ENCODE data around the gene FAM3A. TPM values are rescaled to one million over a fixed set of nuclear protein-coding genes. Genes with fewer than 3 reads are reported as not detected.
A peak's percentile ranks its signal among the peaks of the same experiment; 100 is the strongest.

The FAM3A gene
- total and polyA plus RNA-seq, 7 experiments from 2014 or later: 22.2 to 63.7 (median 43.0) TPM

- H3K4me3 Mint-ChIP-seq: peak overlapping the region in 8 of 10 donors; percentile 5 to 90 (median 77)
- intact Hi-C loops (cut with micrococcal nuclease): no loop called here
- Histone ChIP-seq H3K9me3 (ENCODE audit: control insufficient read depth in 2 of 3, low read length in 3 of 3) (no peaks in the 10 kb centered on the region), H3K4me1 (ENCODE audit: control insufficient read depth in 2 of 2, insufficient read depth in 2 of 2, low read length in 2 of 2) (peaks cover 0 to 10% of the 10 kb centered on the region in 2 donors), H3K36me3 (ENCODE audit: control insufficient read depth in 2 of 3, insufficient read depth in 3 of 3, low read length in 3 of 3) (peaks cover 0 to 6% (median 4%) of the 10 kb centered on the region in 3 experiments), H3K27ac (ENCODE audit: low read depth, low read length) (no peak overlapping the region), H3K27me3 (ENCODE audit: control insufficient read depth in 2 of 2, insufficient read depth in 2 of 2, low read length in 2 of 2) (no peaks in the 10 kb centered on the region), H3K4me3 (ENCODE audit: low read length) (no peak overlapping the region)
- H3K4me1 Mint-ChIP-seq: peaks cover 0 to 33% (median 17%) of the 10 kb centered on the region in 7 donors
- no peaks in the 10 kb centered on the region for H3K9me3 Mint-ChIP-seq
- ATAC-seq: no peak
- H3K27ac Mint-ChIP-seq: peak overlapping the region in 5 of 9 donors; percentile 24 to 91 (median 67)
- no peak for DNase-seq
- CTCF ChIA-PET: interaction anchor here (0.7 kb wide), 1 partner anchor 562 kb away, joined by 3 read pairs; no protein-coding TSS in a partner anchor
- H3K27me3 Mint-ChIP-seq: no peaks in the 10 kb centered on the region
- H3K36me3 Mint-ChIP-seq: peaks cover 0 to 2% (median 0%) of the 10 kb centered on the region in 5 donors
- POLR2A ChIA-PET: interaction anchor here (0.5 to 7.0 kb wide), 9 partner anchors 11 to 390 kb away, joined by 3 to 69 read pairs (median 13); partner anchors contain the start of genes FAM3A, PLXNA3 and RPL10
Observed at GRCh38 chrX:154488336-154489075, 27.5 kb downstream of the FAM3A start.

- Mint-ChIP-seq H3K9me3 (no peaks in the 10 kb centered on the region), H3K36me3 (peaks cover 0 to 4% (median 0%) of the 10 kb centered on the region in 5 donors), H3K27me3 (no peaks in the 10 kb centered on the region), H3K4me1 (peaks cover 0 to 35% (median 17%) of the 10 kb centered on the region in 7 donors), H3K27ac (peak overlapping the region in 7 of 9 donors; percentile 24 to 88 (median 59)), H3K4me3 (peak overlapping the region in 9 of 10 donors; percentile 5 to 88 (median 73))
- Histone ChIP-seq H3K4me3 (ENCODE audit: low read length) (no peak overlapping the region), H3K27ac (ENCODE audit: low read depth, low read length) (peak overlapping the region; percentile 72), H3K27me3 (ENCODE audit: control insufficient read depth in 2 of 2, insufficient read depth in 2 of 2, low read length in 2 of 2) (no peaks in the 10 kb centered on the region), H3K4me1 (ENCODE audit: control insufficient read depth in 2 of 2, insufficient read depth in 2 of 2, low read length in 2 of 2) (peaks cover 0 to 10% of the 10 kb centered on the region in 2 donors), H3K36me3 (ENCODE audit: control insufficient read depth in 2 of 3, insufficient read depth in 3 of 3, low read length in 3 of 3) (peaks cover 0 to 6% (median 4%) of the 10 kb centered on the region in 3 experiments), H3K9me3 (ENCODE audit: control insufficient read depth in 2 of 3, low read length in 3 of 3) (no peaks in the 10 kb centered on the region)
- intact Hi-C loops (cut with micrococcal nuclease): no loop called here
- no peak for ATAC-seq
- no peak for DNase-seq
- ChIA-PET CTCF (interaction anchor here (0.7 kb wide), 1 partner anchor 561 kb away, joined by 3 read pairs; no protein-coding TSS in a partner anchor), POLR2A (interaction anchor here (0.5 to 7.0 kb wide), 9 partner anchors 11 to 140 kb away, joined by 3 to 69 read pairs (median 4); partner anchors contain the start of genes FAM3A, PLXNA3, RPL10 and TAFAZZIN)
Observed at GRCh38 chrX:154487518-154488290, 28.3 kb downstream of the FAM3A start.

DNA sequence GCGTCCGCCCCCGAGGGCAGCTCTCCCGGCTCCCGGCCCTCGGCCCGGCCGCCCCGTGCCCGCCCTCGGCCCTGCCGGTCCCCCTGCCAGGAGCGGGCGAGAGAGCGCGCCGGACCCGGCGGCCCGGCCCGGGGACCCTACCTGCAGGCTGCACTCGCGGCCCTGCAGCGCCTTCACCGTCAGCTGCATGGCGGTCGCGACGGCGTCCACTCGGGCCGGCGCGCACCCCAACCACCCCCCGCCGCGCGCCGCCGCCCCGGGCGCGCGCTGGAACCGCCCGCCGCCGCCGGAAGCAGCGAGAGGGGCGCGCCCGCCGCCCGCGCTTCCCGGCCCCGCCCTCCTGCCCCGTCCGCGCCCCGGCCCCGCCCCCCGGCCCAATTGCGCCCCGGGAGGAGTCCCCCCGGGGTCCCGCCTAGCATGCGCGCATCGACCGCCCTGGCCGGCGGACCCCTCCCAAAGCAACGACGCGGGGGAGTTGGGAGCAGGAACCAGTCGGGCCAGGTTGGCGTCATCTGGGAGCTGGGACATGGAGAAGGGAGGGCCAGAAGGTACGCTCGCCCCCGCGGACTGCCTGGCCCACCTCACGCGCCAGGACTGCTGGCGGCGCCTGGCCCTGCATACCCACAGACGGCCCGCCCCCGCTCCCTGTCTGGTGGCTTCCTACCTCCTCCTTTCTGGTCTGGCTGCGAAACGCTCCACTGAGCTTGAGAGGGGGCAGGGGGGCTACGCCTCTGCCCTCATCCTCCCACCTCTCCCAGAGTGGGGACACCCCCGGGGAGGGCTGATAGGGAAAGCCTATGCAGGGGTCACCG is 29.4 kb downstream of the FAM3A start, which contains the start of gene UBL4A:
TSS of gene UBL4A (minus strand) at position 220 of the 812 bp plus-strand sequence. CDS start at position 189, 31 bp downstream.
- ChIA-PET CTCF (interaction anchor here (0.6 kb wide), 2 partner anchors 76 to 557 kb away, joined by 3 read pairs; no protein-coding TSS in a partner anchor), POLR2A (interaction anchor here (1.0 to 7.0 kb wide), 9 partner anchors 10 to 515 kb away, joined by 3 to 69 read pairs (median 4); partner anchors contain the start of genes FAM3A, FAM50A, HCFC1 and PLXNA3)
- Histone ChIP-seq H3K9me3 (ENCODE audit: control insufficient read depth in 2 of 3, low read length in 3 of 3) (no peaks in the 10 kb centered on the region), H3K27ac (ENCODE audit: low read depth, low read length) (peak within 1 kb of the TSS; percentile 72), H3K27me3 (ENCODE audit: control insufficient read depth in 2 of 2, insufficient read depth in 2 of 2, low read length in 2 of 2) (no peaks in the 10 kb centered on the region), H3K4me3 (ENCODE audit: low read length) (peak within 1 kb of the TSS; percentile 37), H3K36me3 (ENCODE audit: control insufficient read depth in 2 of 3, insufficient read depth in 3 of 3, low read length in 3 of 3) (peaks cover 0 to 6% (median 4%) of the 10 kb centered on the region in 3 experiments), H3K4me1 (ENCODE audit: control insufficient read depth in 2 of 2, insufficient read depth in 2 of 2, low read length in 2 of 2) (peaks cover 0 to 10% of the 10 kb centered on the region in 2 donors)
- intact Hi-C loops (cut with micrococcal nuclease): loop anchor here (1.0 kb wide), 2 partner anchors 29 to 30 kb away; partner anchors contain the start of gene FAM3A (in 1 of the 2)
- H3K4me3 Mint-ChIP-seq: peak within 1 kb of the TSS; percentile 61 to 89 (median 78)
- H3K4me1 Mint-ChIP-seq: peaks cover 5 to 38% (median 17%) of the 10 kb centered on the region in 7 donors
- H3K27ac Mint-ChIP-seq: peak within 1 kb of the TSS in 8 of 9 donors; percentile 28 to 88 (median 66)
- H3K9me3 Mint-ChIP-seq: no peaks in the 10 kb centered on the region
- DNase-seq: peak in 7 of 9 donors; percentile 33 to 76 (median 40)
- peaks cover 0 to 4% (median 0%) of the 10 kb centered on the region in 5 donors for H3K36me3 Mint-ChIP-seq
- H3K27me3 Mint-ChIP-seq: no peaks in the 10 kb centered on the region
- peak; percentile 36 for ATAC-seq

- ChIA-PET CTCF (no interaction called here), POLR2A (interaction anchor here (0.9 to 7.0 kb wide), 5 partner anchors 9 to 88 kb away, joined by 3 to 69 read pairs (median 8); partner anchors contain the start of genes FAM3A, FAM50A and RPL10)
- ATAC-seq: no peak
- H3K4me1 ChIP-seq (ENCODE audit: control insufficient read depth in 2 of 2, insufficient read depth in 2 of 2, low read length in 2 of 2): peaks cover 0 to 10% of the 10 kb centered on the region in 2 donors
- Mint-ChIP-seq H3K9me3 (no peaks in the 10 kb centered on the region), H3K27ac (no peak overlapping the region), H3K36me3 (peaks cover 0 to 4% (median 0%) of the 10 kb centered on the region in 5 donors), H3K4me3 (peak overlapping the region in 7 of 10 donors; percentile 30 to 88 (median 56)), H3K4me1 (peaks cover 5 to 38% (median 17%) of the 10 kb centered on the region in 7 donors), H3K27me3 (no peaks in the 10 kb centered on the region)
- DNase-seq: peak in 6 of 9 donors; percentile 22 to 44 (median 30)
- no peaks in the 10 kb centered on the region for H3K9me3 ChIP-seq (ENCODE audit: control insufficient read depth in 2 of 3, low read length in 3 of 3)
- H3K36me3 ChIP-seq (ENCODE audit: control insufficient read depth in 2 of 3, insufficient read depth in 3 of 3, low read length in 3 of 3): peaks cover 0 to 6% (median 4%) of the 10 kb centered on the region in 3 experiments
- intact Hi-C loops (cut with micrococcal nuclease): loop anchor here (1.0 kb wide), 2 partner anchors 29 to 30 kb away; partner anchors contain the start of gene FAM3A (in 1 of the 2)
- no peaks in the 10 kb centered on the region for H3K27me3 ChIP-seq (ENCODE audit: control insufficient read depth in 2 of 2, insufficient read depth in 2 of 2, low read length in 2 of 2)
- peak overlapping the region; percentile 37 for H3K4me3 ChIP-seq (ENCODE audit: low read length)
- H3K27ac ChIP-seq (ENCODE audit: low read depth, low read length): peak overlapping the region; percentile 66
Observed at GRCh38 chrX:154486052-154486395, 30.0 kb downstream of the FAM3A start.

DNA sequence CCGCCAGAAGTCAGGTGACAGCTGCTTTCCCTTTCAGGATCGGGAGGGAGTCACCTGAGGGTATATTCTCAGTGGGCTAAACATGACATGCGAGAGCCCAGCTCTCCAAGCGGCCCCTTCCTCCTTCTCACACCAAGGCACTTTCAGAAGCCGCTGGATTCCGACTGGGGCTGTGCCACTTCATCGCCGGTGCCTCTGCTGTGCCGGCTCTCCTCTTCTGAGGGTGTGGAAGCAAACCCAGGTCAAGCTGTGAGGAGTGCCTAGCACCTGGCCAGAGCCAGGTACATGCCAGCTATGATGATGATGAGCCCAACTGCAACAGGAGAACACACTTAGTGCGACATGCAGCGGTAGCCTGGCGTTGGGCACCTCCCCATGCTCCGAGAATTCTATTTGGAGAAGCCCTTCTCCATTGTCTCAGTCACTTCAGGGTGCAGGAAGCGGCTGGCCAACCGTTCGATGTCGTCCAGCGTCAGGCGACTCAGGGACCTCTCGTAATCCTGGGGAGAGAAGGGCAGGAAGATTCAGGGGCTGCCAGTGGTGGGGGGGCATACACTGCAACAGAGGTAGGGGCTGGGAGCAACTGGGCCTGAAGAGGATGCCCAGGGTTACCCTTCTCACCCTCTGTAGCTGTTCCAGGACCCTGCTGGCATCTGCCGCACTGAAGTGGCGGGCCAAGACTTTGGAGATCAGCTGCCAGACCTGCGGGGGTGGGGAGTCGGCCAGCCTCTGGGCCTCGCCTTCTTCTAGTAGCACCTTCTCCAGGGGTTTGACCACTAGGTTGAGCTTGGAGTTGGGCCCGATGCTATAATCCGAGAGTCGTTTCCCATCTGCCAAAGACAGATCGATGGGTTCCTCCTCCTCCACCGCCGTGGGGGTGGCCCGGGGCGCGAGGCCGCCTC is 30.6 kb downstream of the FAM3A start:
- ATAC-seq (no peak), DNase-seq (no peak)
- Mint-ChIP-seq H3K27me3 (no peaks in the 10 kb centered on the region), H3K4me3 (peak overlapping the region; percentile 42 to 88 (median 72)), H3K4me1 (peaks cover 5 to 38% (median 17%) of the 10 kb centered on the region in 7 donors), H3K36me3 (peaks cover 0 to 4% (median 0%) of the 10 kb centered on the region in 5 donors), H3K9me3 (no peaks in the 10 kb centered on the region), H3K27ac (peak overlapping the region in 5 of 9 donors; percentile 17 to 62 (median 18))
- no peaks in the 10 kb centered on the region for H3K9me3 ChIP-seq (ENCODE audit: control insufficient read depth in 2 of 3, low read length in 3 of 3)
- CTCF ChIA-PET: no interaction called here
- intact Hi-C loops (cut with micrococcal nuclease): loop anchor here (1.0 kb wide), 2 partner anchors 28 to 31 kb away; partner anchors contain the start of gene FAM3A (in 1 of the 2)
- H3K4me1 ChIP-seq (ENCODE audit: control insufficient read depth in 2 of 2, insufficient read depth in 2 of 2, low read length in 2 of 2): peaks cover 0 to 10% of the 10 kb centered on the region in 2 donors
- H3K36me3 ChIP-seq (ENCODE audit: control insufficient read depth in 2 of 3, insufficient read depth in 3 of 3, low read length in 3 of 3): peaks cover 0 to 6% (median 4%) of the 10 kb centered on the region in 3 experiments
- H3K27me3 ChIP-seq (ENCODE audit: control insufficient read depth in 2 of 2, insufficient read depth in 2 of 2, low read length in 2 of 2): no peaks in the 10 kb centered on the region
- POLR2A ChIA-PET: interaction anchor here (0.9 to 7.0 kb wide), 9 partner anchors 9 to 88 kb away, joined by 3 to 69 read pairs (median 4); partner anchors contain the start of genes ATP6AP1, FAM3A, FAM50A and IKBKG
- H3K27ac ChIP-seq (ENCODE audit: low read depth, low read length): peak overlapping the region; percentile 66
- peak overlapping the region; percentile 37 for H3K4me3 ChIP-seq (ENCODE audit: low read length)

All from naive thymus-derived CD4-positive, alpha-beta T cell (primary cell).